ELF-1 (cell line): ENCODE results near the gene RBM20.

ENCODE experiments used
- DNase-seq: peaks from one replicate; pipeline ENCODE4 v3.0.0-alpha.2; 2016; ENCODE audit warnings: low read depth, low spot score

The RBM20 gene

DNA sequence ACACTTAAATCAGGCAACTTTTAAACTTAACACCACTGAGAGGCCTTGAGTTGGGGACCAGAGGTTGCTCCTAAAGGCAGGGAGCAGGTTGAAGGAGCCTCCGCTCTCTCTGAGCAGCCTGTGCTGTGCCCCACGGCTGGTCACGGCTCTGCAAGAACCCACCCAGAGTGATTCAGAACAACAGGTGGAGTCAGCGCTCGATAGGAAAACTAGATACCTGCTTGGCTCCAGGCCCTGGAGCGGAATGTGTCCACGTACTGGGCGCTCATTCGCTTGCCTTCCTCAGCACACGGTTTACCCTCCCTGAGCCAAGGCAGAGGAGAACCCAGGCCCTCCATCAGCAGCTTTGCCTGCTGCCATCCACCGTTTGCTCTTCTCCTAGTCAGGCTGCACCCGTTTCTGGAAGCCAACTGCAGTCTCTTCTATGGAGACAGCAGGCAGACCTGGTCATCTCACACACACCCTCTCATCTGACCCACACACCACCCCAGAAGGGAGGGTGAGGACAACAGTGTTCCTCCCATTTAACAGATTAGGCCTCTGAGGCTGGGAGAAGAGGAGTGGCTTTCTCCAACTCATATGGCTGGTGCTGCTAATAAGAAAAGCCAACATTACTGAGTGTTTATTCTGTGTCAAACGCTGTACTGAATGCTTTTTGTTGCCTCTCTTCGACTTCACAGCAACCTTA is 189.9 kb downstream of the RBM20 start:
- DNase-seq = no peak

- DNase-seq = peak; percentile 86
Measured at GRCh38 chr10:110834629-110835301, 190.6 kb downstream of the RBM20 start.

DNA sequence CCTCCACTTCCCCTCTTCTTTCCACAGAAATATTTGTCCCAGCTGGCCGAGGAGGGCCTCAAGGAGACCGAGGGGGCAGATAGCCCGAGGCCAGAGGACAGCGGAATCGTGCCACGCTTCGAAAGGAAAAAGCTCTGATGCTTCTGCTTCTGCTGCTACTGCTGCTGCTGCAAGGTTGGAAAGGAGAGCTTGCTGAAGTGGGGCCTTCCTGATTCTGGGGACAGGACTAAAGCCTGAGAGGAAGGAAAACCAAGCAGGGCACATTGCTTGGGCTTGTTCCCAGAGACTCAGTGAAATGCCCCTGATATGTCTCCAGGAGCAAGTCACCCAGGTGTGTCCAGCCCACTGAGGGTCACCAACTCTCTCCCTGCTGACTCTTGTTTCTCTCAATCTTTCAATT is 191.7 kb downstream of the RBM20 start:
- no peak for DNase-seq

- DNase-seq = no peak
Measured at GRCh38 chr10:110836706-110837105, 192.6 kb downstream of the RBM20 start.

GRCh38 chr10:110837418-110838171 is 193.5 kb downstream of the RBM20 start:
- no peak for DNase-seq

GRCh38 chr10:110840225-110840922 is 196.2 kb downstream of the RBM20 start:
- DNase-seq = peak; percentile 67

- no peak for DNase-seq
Measured at GRCh38 chr10:110840923-110841428, 196.8 kb downstream of the RBM20 start.

- no peak for DNase-seq
Measured at GRCh38 chr10:110841767-110842267, 197.7 kb downstream of the RBM20 start.

DNA sequence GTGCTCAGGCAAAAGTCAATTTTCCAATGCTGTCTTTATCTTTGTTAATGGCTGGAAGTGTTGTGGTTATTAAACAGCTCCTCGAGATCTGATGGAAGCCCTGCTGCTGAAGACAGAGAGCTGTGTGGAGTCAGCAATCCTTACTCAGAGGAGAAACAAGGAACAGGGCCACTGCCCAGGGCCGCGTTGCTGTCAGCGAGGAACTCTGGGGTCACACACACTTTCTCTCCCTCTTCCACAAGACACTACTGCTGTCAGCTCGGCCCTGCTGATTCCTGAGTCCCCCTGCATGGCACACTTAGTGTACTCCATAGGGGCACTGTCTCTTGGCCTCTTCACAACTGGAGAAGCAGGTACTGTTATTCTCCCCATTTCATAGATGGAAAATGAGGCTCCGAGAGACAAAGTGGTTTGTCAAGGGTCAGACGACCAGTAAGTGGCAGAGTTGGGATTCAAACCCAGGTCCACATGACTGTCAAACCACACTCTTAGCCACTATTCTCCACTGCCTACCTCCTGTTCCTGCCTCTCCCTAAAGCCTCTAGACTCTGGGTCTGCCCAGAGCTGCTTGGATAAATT is 198.3 kb downstream of the RBM20 start:
- DNase-seq = no peak

GRCh38 chr10:110843031-110843430 is 198.9 kb downstream of the RBM20 start:
- DNase-seq = no peak

DNA sequence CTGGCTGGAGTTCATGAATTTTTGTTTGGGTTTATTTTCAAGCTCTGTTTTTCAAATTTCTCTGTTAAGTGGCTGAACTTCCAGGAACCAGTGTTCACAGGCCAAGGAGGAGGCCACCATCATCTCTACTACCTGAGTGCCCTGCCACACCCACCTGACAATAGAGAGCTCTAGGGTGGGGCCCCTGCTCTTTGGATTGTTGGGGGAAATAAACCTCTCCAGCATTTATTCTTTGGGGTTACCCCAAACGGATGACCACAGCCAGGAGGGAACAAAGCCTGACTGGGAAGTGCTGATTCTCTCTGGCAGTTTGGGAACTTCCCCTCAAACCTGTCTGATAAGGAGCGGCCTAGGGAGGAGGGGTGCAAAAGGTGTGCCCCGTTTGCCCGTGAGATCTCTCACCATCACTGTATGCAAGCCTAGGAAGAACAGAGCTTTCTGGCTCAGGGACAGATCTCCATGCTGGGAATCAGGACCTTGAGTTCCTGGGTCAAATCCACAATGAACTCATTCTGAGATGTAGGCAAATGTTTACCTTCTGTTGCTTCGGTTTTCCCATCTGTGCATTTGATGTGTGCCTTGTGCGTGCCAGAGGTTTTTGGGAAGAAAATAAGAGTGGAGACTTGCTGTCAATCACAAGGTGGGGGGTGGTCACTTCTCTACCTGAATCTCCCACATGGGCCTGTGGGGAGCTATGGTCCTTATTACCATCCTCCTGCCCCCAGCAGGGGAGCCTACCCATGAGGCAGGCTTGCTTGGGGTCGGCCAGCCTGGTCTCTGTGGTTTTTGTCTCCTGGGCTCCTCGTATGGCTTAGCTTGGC is 199.9 kb downstream of the RBM20 start:
- no peak for DNase-seq

- DNase-seq = no peak
Measured at GRCh38 chr10:110844617-110844881, 200.4 kb downstream of the RBM20 start.

GRCh38 chr10:110845192-110845755 is 201.1 kb downstream of the RBM20 start:
- DNase-seq = no peak

- no peak for DNase-seq
Measured at GRCh38 chr10:110845756-110846620, 201.9 kb downstream of the RBM20 start.

DNA sequence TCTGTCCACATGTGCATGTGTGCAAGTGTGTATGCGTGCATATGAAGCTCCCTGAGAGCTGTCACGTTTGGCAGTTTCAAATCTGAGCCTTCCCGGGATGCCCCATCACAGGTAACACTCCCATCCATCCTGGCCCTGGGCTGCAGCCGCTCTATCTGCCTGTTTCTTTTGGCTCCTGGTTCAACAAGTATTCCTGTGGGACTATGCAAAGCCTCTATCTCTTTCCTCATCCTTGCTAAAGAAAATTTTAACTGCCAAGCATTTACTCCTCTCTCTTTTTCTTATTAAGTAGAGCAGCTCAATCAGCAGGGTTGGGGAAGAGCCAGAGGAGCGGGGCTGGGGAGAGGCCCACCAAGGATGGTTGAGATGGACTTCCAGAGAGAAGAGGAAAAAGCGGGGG is 203.2 kb downstream of the RBM20 start:
- no peak for DNase-seq

GRCh38 chr10:110848106-110848505 is 204.0 kb downstream of the RBM20 start:
- no peak for DNase-seq

- no peak for DNase-seq
Measured at GRCh38 chr10:110850099-110850498, 206.0 kb downstream of the RBM20 start.

DNA sequence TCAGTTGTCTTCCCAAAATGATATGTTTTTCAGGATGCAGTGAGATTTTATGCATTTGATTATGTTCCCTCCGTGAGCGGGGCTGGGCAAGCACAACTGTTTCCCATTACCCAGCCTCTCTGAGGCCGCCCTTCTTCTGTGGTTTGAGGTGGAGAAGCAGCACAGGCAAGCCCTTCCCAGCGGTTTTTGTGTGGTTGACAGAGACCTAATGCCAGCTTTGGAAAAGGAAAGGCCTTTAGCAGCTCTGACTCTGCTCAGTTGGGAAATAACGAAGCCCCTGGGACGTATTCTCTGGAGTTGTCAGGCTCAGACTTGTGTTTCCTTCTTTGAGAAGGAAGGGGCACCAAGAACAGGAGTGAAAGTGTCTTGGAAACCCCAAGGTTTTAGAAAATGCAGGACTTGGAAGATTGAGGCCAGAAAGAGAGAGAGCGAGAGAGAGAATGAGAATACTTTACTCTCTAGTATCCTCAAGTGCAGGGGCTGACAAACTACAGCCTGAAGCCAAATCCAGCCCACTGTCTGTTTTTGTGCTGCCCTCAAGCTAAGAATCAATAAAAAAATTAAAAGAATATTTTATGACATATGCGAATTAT is 207.0 kb downstream of the RBM20 start:
- DNase-seq = no peak
